H7 (cell line): Measurements from ENCODE around the gene TPRN. TPM values are rescaled to one million over a fixed set of nuclear protein-coding genes. Genes with fewer than 3 reads are reported as not detected.

Experiments
- DNase-seq: peaks from one replicate; pipeline ENCODE4 v3.0.0; 2012
- H3K27me3 ChIP-seq: 2 replicates; pipeline ENCODE4 v1.6.0; 2011; ENCODE audit warnings: mild to moderate bottlenecking, low read length; ENCODE audit not compliant: control insufficient read depth, insufficient read depth
- H3K36me3 ChIP-seq: replicated peaks from 2 replicates; pipeline ENCODE4 v1.5.1; 2011; ENCODE audit warnings: low read length; ENCODE audit not compliant: control insufficient read depth, insufficient read depth
- H3K4me3 ChIP-seq: 2 replicates; pipeline ENCODE4 v1.5.1; 2011; ENCODE audit warnings: low read depth, mild to moderate bottlenecking, control low read depth, low read length, moderate library complexity; ENCODE audit not compliant: insufficient read depth
- total RNA-seq: library from RNA; depleted of rRNA; stranded (reverse); fragments of >200 nt; shearing (Covaris generic); gene quantifications from 2 replicates; pipeline ENCODE4 v1.2.3, GENCODE V29; 2014

The TPRN gene
- total RNA-seq, 1 experiment from 2014 or later: 23.3 TPM

GRCh38 chr9:137213160-137214060 is 12.9 kb upstream of the TPRN start:
- no peak overlapping the region for H3K4me3 ChIP-seq
- H3K36me3 ChIP-seq: peaks cover 5% of the 10 kb centered on the region
- DNase-seq: peak; percentile 83
- H3K27me3 ChIP-seq: no peaks in the 10 kb centered on the region

GRCh38 chr9:137212520-137212919 is 12.0 kb upstream of the TPRN start:
- Histone ChIP-seq H3K27me3 (no peaks in the 10 kb centered on the region), H3K4me3 (no peak overlapping the region), H3K36me3 (peaks cover 5% of the 10 kb centered on the region)
- peak; percentile 74 for DNase-seq

GRCh38 chr9:137211532-137211931 is 11.0 kb upstream of the TPRN start:
- Histone ChIP-seq H3K27me3 (no peaks in the 10 kb centered on the region), H3K4me3 (no peak overlapping the region), H3K36me3 (peaks cover 5% of the 10 kb centered on the region)
- no peak for DNase-seq

- Histone ChIP-seq H3K4me3 (no peak overlapping the region), H3K27me3 (no peaks in the 10 kb centered on the region), H3K36me3 (peaks cover 4% of the 10 kb centered on the region)
- no peak for DNase-seq
Measured at GRCh38 chr9:137206602-137207001, 6.1 kb upstream of the TPRN start.

- Histone ChIP-seq H3K36me3 (peaks cover 4% of the 10 kb centered on the region), H3K4me3 (peak within 1 kb of the TSS; percentile 95), H3K27me3 (no peaks in the 10 kb centered on the region)
- DNase-seq: peak; percentile 100
Measured at GRCh38 chr9:137205126-137206069, 4.9 kb upstream of the TPRN start, which contains the start of the genes NDOR1 and TMEM203. TSS of gene NDOR1 (plus strand) at chr9:137205700. CDS start at chr9:137205778, 78 bp downstream. TSS of gene TMEM203 (minus strand) at chr9:137205648. CDS start at chr9:137205414, 234 bp downstream.

GRCh38 chr9:137204731-137205125 is 4.2 kb upstream of the TPRN start:
- Histone ChIP-seq H3K36me3 (peaks cover 4% of the 10 kb centered on the region), H3K27me3 (no peaks in the 10 kb centered on the region), H3K4me3 (peak overlapping the region; percentile 95)
- no peak for DNase-seq

GRCh38 chr9:137202966-137203365 is 2.4 kb upstream of the TPRN start:
- no peak for DNase-seq

GRCh38 chr9:137201205-137201868 is 796 bp upstream of the TPRN start:
- peak; percentile 75 for DNase-seq
- peaks cover 2% of the 10 kb centered on the region; the same call in 1 of the 2 replicates for H3K36me3 ChIP-seq
- peak overlapping the region; percentile 68 for H3K4me3 ChIP-seq

More at GRCh38 chr9:137202966-137203365, 2.4 kb upstream of the TPRN start:
- Histone ChIP-seq H3K4me3 (no peak overlapping the region), H3K36me3 (peaks cover 2% of the 10 kb centered on the region; the same call in 1 of the 2 replicates), H3K27me3 (no peaks in the 10 kb centered on the region)

GRCh38 chr9:137199411-137200121 is 975 bp downstream of the TPRN start:
- Histone ChIP-seq H3K27me3 (no peaks in the 10 kb centered on the region), H3K4me3 (peak overlapping the region; percentile 42), H3K36me3 (peaks cover 2% of the 10 kb centered on the region; the same call in 1 of the 2 replicates)
- peak; percentile 80 for DNase-seq

More at GRCh38 chr9:137201205-137201868, 796 bp upstream of the TPRN start:
- no peaks in the 10 kb centered on the region for H3K27me3 ChIP-seq

GRCh38 chr9:137198902-137199283 is 1.6 kb downstream of the TPRN start:
- H3K27me3 ChIP-seq: no peaks in the 10 kb centered on the region
- no peak overlapping the region for H3K4me3 ChIP-seq
- DNase-seq: no peak
- no peaks in the 10 kb centered on the region; the same call in 1 of the 2 replicates for H3K36me3 ChIP-seq

GRCh38 chr9:137198051-137198901 is 2.3 kb downstream of the TPRN start:
- no peaks in the 10 kb centered on the region for H3K27me3 ChIP-seq
- DNase-seq: no peak
- no peak overlapping the region for H3K4me3 ChIP-seq
- no peaks in the 10 kb centered on the region; the same call in 1 of the 2 replicates for H3K36me3 ChIP-seq

- DNase-seq: no peak
Measured at GRCh38 chr9:137195525-137196220, 4.9 kb downstream of the TPRN start.

More at GRCh38 chr9:137195525-137196220, 4.9 kb downstream of the TPRN start:
- Histone ChIP-seq H3K4me3 (no peak overlapping the region), H3K27me3 (no peaks in the 10 kb centered on the region), H3K36me3 (no peaks in the 10 kb centered on the region; the same call in 1 of the 2 replicates)
